ENCODE data around the gene AGPAT2. TPM values are rescaled to one million over a fixed set of nuclear protein-coding genes. Genes with fewer than 3 reads are reported as not detected.

Gene AGPAT2
- total and polyA plus RNA-seq, 2 experiments from 2014 or later = 31.8 to 44.7 TPM

DNA sequence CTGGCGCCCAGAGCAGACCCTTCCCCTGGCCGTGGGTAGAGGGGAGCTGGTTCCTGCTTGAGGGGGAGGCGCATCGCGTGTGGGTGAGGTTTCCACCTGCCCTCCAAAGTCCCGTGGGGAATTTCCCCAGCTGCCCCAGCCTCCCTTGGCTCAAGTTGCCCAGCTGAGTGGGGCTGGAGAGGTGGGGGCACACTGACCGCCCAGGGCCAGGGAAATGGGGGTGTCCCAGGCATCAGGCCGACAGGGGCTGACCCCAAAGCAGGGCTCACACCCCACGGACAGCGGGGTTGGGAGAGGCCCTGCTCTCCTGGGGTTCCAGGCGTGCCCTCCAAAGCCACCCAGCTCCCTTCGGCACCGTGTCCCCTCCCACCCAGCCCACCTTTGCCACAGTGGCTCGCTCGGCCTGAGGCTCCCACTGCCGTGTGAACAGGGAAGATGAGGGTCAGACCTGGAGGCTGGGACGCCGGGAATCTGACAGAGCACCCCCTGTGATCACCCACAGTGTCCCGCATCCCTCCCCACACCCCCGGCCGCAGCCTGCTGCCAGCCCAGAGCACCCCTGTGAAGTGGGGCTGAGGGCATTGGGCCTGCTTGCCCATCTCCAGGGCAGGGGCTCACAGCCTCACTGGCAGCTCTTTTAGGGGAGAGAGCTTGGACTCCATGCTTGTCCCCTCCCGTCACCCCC is 25.5 kb downstream of the AGPAT2 start (continued):
- TF ChIP-seq, protein P1, sequence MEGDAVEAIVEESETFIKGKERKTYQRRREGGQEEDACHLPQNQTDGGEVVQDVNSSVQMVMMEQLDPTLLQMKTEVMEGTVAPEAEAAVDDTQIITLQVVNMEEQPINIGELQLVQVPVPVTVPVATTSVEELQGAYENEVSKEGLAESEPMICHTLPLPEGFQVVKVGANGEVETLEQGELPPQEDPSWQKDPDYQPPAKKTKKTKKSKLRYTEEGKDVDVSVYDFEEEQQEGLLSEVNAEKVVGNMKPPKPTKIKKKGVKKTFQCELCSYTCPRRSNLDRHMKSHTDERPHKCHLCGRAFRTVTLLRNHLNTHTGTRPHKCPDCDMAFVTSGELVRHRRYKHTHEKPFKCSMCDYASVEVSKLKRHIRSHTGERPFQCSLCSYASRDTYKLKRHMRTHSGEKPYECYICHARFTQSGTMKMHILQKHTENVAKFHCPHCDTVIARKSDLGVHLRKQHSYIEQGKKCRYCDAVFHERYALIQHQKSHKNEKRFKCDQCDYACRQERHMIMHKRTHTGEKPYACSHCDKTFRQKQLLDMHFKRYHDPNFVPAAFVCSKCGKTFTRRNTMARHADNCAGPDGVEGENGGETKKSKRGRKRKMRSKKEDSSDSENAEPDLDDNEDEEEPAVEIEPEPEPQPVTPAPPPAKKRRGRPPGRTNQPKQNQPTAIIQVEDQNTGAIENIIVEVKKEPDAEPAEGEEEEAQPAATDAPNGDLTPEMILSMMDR (conservative IDR thresholded peaks at IDR 0.05; ENCODE audit: low read depth in 2 of 2) = no peak
- TF ChIP-seq, protein P2, sequence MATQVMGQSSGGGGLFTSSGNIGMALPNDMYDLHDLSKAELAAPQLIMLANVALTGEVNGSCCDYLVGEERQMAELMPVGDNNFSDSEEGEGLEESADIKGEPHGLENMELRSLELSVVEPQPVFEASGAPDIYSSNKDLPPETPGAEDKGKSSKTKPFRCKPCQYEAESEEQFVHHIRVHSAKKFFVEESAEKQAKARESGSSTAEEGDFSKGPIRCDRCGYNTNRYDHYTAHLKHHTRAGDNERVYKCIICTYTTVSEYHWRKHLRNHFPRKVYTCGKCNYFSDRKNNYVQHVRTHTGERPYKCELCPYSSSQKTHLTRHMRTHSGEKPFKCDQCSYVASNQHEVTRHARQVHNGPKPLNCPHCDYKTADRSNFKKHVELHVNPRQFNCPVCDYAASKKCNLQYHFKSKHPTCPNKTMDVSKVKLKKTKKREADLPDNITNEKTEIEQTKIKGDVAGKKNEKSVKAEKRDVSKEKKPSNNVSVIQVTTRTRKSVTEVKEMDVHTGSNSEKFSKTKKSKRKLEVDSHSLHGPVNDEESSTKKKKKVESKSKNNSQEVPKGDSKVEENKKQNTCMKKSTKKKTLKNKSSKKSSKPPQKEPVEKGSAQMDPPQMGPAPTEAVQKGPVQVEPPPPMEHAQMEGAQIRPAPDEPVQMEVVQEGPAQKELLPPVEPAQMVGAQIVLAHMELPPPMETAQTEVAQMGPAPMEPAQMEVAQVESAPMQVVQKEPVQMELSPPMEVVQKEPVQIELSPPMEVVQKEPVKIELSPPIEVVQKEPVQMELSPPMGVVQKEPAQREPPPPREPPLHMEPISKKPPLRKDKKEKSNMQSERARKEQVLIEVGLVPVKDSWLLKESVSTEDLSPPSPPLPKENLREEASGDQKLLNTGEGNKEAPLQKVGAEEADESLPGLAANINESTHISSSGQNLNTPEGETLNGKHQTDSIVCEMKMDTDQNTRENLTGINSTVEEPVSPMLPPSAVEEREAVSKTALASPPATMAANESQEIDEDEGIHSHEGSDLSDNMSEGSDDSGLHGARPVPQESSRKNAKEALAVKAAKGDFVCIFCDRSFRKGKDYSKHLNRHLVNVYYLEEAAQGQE (IDR thresholded peaks at IDR 0.05; ENCODE audit: unreplicated experiment) = no peak

DNA sequence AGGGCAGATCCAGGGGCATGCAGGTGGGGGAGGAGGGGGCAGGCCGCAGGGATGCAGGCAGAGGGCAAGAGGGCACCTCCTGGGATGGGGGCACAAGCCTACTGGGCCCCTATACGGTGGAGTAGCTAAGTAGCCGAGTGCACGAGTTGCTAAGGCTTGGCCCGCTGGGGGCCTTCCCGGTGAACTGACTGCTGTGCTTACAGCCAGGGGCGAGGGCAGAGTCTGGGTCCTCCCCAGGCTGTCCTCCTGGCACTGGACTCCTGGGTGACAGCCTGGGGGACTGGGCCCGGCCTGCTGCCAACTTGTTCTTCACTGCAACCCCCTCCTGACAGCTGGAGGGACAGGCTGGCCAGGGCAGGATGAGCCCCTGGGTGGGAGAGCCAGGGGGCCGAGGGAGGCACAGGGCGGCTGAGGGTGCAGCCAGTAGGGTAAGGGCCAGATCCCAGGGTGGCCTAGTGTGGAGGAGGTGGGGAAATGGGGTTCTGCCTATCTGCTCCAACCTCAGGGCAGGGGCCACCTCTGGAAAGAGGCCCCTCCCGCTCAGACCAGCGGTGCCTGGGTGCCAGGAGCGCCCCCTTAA is 26.2 kb downstream of the AGPAT2 start:
- no peaks in the 10 kb centered on the region for H3F3A ChIP-seq (replicated peaks; ENCODE audit: low read depth)
- H4K20me1 ChIP-seq (replicated peaks; ENCODE audit: insufficient read depth) = no peaks in the 10 kb centered on the region
- no peaks in the 10 kb centered on the region for H3K36me3 ChIP-seq (ENCODE audit: insufficient read depth)
- H3K27ac ChIP-seq (ENCODE audit: low read depth) = no peak overlapping the region
- H3K79me2 ChIP-seq (replicated peaks; ENCODE audit: insufficient read depth) = no peaks in the 10 kb centered on the region
- Mint-ChIP-seq H3K27ac (no peak overlapping the region), H3K36me3 (ENCODE audit: low read depth) (no peaks in the 10 kb centered on the region), H3K4me3 (no peak overlapping the region), H3K9me3 (no peaks in the 10 kb centered on the region), H3K27me3 (ENCODE audit: insufficient read depth, low read depth, poor library complexity) (no peaks in the 10 kb centered on the region), H3K4me1 (peaks cover under 1% of the 10 kb centered on the region; the same call in 2 of the 3 replicates)
- no peaks in the 10 kb centered on the region for H3K9me2 ChIP-seq (ENCODE audit: insufficient read depth)
- no peaks in the 10 kb centered on the region for H3K27me3 ChIP-seq (ENCODE audit: insufficient read depth)
- H3K4me2 ChIP-seq = no peak overlapping the region
- DNase-seq (ENCODE audit: low spot score) (no peak), ATAC-seq (no peak)
- H3K4me3 ChIP-seq = no peak overlapping the region
- H2AFZ ChIP-seq = no peak overlapping the region
- no peaks in the 10 kb centered on the region; the same call in 1 of the 2 replicates for H3K4me1 ChIP-seq (ENCODE audit: insufficient read depth)
- TF ChIP-seq, protein P3, sequence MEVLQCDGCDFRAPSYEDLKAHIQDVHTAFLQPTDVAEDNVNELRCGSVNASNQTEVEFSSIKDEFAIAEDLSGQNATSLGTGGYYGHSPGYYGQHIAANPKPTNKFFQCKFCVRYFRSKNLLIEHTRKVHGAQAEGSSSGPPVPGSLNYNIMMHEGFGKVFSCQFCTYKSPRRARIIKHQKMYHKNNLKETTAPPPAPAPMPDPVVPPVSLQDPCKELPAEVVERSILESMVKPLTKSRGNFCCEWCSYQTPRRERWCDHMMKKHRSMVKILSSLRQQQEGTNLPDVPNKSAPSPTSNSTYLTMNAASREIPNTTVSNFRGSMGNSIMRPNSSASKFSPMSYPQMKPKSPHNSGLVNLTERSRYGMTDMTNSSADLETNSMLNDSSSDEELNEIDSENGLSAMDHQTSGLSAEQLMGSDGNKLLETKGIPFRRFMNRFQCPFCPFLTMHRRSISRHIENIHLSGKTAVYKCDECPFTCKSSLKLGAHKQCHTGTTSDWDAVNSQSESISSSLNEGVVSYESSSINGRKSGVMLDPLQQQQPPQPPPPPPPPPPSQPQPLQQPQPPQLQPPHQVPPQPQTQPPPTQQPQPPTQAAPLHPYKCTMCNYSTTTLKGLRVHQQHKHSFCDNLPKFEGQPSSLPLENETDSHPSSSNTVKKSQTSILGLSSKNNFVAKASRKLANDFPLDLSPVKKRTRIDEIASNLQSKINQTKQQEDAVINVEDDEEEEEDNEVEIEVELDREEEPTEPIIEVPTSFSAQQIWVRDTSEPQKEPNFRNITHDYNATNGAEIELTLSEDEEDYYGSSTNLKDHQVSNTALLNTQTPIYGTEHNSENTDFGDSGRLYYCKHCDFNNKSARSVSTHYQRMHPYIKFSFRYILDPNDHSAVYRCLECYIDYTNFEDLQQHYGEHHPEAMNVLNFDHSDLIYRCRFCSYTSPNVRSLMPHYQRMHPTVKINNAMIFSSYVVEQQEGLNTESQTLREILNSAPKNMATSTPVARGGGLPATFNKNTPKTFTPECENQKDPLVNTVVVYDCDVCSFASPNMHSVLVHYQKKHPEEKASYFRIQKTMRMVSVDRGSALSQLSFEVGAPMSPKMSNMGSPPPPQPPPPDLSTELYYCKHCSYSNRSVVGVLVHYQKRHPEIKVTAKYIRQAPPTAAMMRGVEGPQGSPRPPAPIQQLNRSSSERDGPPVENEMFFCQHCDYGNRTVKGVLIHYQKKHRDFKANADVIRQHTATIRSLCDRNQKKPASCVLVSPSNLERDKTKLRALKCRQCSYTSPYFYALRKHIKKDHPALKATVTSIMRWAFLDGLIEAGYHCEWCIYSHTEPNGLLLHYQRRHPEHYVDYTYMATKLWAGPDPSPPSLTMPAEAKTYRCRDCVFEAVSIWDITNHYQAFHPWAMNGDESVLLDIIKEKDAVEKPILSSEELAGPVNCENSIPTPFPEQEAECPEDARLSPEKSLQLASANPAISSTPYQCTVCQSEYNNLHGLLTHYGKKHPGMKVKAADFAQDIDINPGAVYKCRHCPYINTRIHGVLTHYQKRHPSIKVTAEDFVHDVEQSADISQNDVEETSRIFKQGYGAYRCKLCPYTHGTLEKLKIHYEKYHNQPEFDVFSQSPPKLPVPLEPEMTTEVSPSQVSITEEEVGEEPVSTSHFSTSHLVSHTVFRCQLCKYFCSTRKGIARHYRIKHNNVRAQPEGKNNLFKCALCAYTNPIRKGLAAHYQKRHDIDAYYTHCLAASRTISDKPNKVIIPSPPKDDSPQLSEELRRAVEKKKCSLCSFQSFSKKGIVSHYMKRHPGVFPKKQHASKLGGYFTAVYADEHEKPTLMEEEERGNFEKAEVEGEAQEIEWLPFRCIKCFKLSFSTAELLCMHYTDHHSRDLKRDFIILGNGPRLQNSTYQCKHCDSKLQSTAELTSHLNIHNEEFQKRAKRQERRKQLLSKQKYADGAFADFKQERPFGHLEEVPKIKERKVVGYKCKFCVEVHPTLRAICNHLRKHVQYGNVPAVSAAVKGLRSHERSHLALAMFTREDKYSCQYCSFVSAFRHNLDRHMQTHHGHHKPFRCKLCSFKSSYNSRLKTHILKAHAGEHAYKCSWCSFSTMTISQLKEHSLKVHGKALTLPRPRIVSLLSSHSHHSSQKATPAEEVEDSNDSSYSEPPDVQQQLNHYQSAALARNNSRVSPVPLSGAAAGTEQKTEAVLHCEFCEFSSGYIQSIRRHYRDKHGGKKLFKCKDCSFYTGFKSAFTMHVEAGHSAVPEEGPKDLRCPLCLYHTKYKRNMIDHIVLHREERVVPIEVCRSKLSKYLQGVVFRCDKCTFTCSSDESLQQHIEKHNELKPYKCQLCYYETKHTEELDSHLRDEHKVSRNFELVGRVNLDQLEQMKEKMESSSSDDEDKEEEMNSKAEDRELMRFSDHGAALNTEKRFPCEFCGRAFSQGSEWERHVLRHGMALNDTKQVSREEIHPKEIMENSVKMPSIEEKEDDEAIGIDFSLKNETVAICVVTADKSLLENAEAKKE (CRISPR knock-in tag; IDR thresholded peaks at IDR 0.05) = no peak
- TF ChIP-seq EZH2phosphoT487 (IDR thresholded peaks at IDR 0.05; ENCODE audit: unreplicated experiment) = no peak
- TF ChIP-seq, protein P2 (IDR thresholded peaks at IDR 0.05; ENCODE audit: unreplicated experiment) = no peak
- TF ChIP-seq, protein P4, sequence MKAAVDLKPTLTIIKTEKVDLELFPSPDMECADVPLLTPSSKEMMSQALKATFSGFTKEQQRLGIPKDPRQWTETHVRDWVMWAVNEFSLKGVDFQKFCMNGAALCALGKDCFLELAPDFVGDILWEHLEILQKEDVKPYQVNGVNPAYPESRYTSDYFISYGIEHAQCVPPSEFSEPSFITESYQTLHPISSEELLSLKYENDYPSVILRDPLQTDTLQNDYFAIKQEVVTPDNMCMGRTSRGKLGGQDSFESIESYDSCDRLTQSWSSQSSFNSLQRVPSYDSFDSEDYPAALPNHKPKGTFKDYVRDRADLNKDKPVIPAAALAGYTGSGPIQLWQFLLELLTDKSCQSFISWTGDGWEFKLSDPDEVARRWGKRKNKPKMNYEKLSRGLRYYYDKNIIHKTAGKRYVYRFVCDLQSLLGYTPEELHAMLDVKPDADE (IDR thresholded peaks at IDR 0.05) = no peak
- no peak for TF ChIP-seq JUNB (IDR thresholded peaks at IDR 0.05; ENCODE audit: unreplicated experiment)
